ENCODE data around the gene YBX2.
A peak's percentile ranks its signal among the peaks of the same experiment; 100 is the strongest.

Gene YBX2

GRCh38 chr17:7242717-7243452 lies 51.6 kb downstream of the YBX2 start (continued):
- TF ChIP-seq ZNF24 (tag by site-specific recombination; IDR thresholded peaks at IDR 0.05) = peak; percentile 98
- no peak for TF ChIP-seq ZNF624 (tag by site-specific recombination; IDR thresholded peaks at IDR 0.05)
- TF ChIP-seq ZNF449 (tag by site-specific recombination; IDR thresholded peaks at IDR 0.05) = peak; percentile 40; the same call in 1 of the 2 replicates
- TF ChIP-seq ZNF48 (tag by site-specific recombination; IDR thresholded peaks at IDR 0.05) = no peak
- no peak for TF ChIP-seq ZNF114 (tag by site-specific recombination; IDR thresholded peaks at IDR 0.05)

GRCh38 chr17:7241783-7242716 lies 52.4 kb downstream of the YBX2 start, which contains the start of gene GABARAP:
GABARAP (minus strand) TSS chr17:7242449; CDS start chr17:7242330, 119 bp downstream.
- peak within 1 kb of the TSS; percentile 91 for H3K27ac ChIP-seq (ENCODE audit: extremely low read depth, low read depth, low read length)
- peaks cover 11% of the 10 kb centered on the region for H3K4me1 ChIP-seq (ENCODE audit: control insufficient read depth, insufficient read depth, low read length)
- peak within 1 kb of the TSS; percentile 82 for H3K4me3 ChIP-seq (ENCODE audit: low read depth, low read length)
- H3K9me3 ChIP-seq (ENCODE audit: control insufficient read depth, insufficient read depth, low read depth, low read length) = no peaks in the 10 kb centered on the region
- POLR2A ChIA-PET = interaction anchor here (0.7 to 14.2 kb wide), 17 partner anchors 8 to 445 kb away, joined by 3 to 284 read pairs (median 5); partner anchors contain the start of genes ACADVL, CTDNEP1, DLG4 and DVL2
- CTCF ChIA-PET = interaction anchor here (0.7 to 5.2 kb wide), 10 partner anchors 10 to 521 kb away, joined by 3 to 33 read pairs (median 4); partner anchors contain the start of genes ACADVL and DLG4
- H3K36me3 ChIP-seq (ENCODE audit: control insufficient read depth in 2 of 2, insufficient read depth in 1 of 2, low read length in 2 of 2) = peaks cover 21 to 53% of the 10 kb centered on the region in 2 experiments
- TF ChIP-seq ZNF692 (tag by site-specific recombination; IDR thresholded peaks at IDR 0.05) (0 out of 2 replicates have a peak, but pooled peaks have one; percentile 49), ZEB2 (tag by site-specific recombination; IDR thresholded peaks at IDR 0.05) (peak; percentile 73), ZNF585B (tag by site-specific recombination; IDR thresholded peaks at IDR 0.05) (no peak), KLF17 (tag by site-specific recombination; IDR thresholded peaks at IDR 0.05) (peak; percentile 66; the same call in 1 of the 2 replicates), ZIC2 (tag by site-specific recombination; IDR thresholded peaks at IDR 0.05) (peak; percentile 60), ZNF341 (tag by site-specific recombination; IDR thresholded peaks at IDR 0.05; ENCODE audit: low read depth) (no peak), ZNF654 (tag by site-specific recombination; IDR thresholded peaks at IDR 0.05; ENCODE audit: low read depth) (no peak), ZNF560 (tag by site-specific recombination; IDR thresholded peaks at IDR 0.05; ENCODE audit: borderline replicate concordance) (no peak), WT1 (tag by site-specific recombination; IDR thresholded peaks at IDR 0.05) (peak; percentile 30; the same call in 1 of the 2 replicates), ZNF544 (tag by site-specific recombination; IDR thresholded peaks at IDR 0.05) (no peak), SP2 (tag by site-specific recombination; IDR thresholded peaks at IDR 0.05) (peak; percentile 79), ZBTB10 (tag by site-specific recombination; IDR thresholded peaks at IDR 0.05) (peak; percentile 88), INSM2 (tag by site-specific recombination; IDR thresholded peaks at IDR 0.05) (no peak), ZNF248 (tag by site-specific recombination; IDR thresholded peaks at IDR 0.05) (no peak), ZBTB17 (tag by site-specific recombination; IDR thresholded peaks at IDR 0.05) (peak; percentile 97), KLF9 (tag by site-specific recombination; IDR thresholded peaks at IDR 0.05; ENCODE audit: low read depth) (peak; percentile 86), MEIS1 (CRISPR knock-in tag; IDR thresholded peaks at IDR 0.05; ENCODE audit: borderline replicate concordance) (no peak), ZNF580 (tag by site-specific recombination; IDR thresholded peaks at IDR 0.05) (no peak), KLF8 (tag by site-specific recombination; IDR thresholded peaks at IDR 0.05) (peak; percentile 72), ZNF600 (tag by site-specific recombination; IDR thresholded peaks at IDR 0.05) (peak; percentile 62)

Data from HEK293 (cell line).